Body of pancreas (tissue), 4 donors: ENCODE measurements around the gene FARS2.

Experiments
- POLR2A ChIP-seq, 3 donors: fragments of 450-650 bp; IDR thresholded peaks; one replicate each; pipeline ENCODE4 v1.6.1; 2016; ENCODE audit warnings: antibody characterized with exemption in 3 of 3, mild to moderate bottlenecking in 2 of 3
- TF ChIP-seq, protein P1 (sequence below), 7 experiments: fragments of 450-650 bp in 4 of 7; fragments of 200-600 bp in 3 of 7; sonication (generic) in 3 of 7; IDR thresholded peaks; one replicate each; pipeline ENCODE4 v1.5.1; 2016 to 2019; ENCODE audit warnings: antibody characterized with exemption in 7 of 7

DNA sequence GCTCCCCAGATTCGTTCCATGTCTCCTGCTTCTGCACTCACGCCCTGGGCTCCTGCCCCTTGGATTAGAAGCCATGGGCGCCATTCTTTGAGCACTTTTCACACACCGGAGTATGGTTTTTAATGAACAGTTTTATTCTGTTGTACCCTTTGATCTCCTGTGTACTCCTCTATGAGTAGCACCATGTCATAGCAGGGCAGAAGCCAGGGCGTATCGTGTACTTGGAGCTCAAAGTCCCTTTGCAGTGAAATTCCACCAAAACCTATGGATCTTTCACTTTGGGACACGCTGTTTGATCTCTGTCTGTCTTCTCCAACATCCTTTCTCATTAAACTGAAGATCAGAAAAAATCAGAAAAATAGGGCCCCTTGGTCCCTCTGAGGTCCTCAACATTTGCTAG lies 470.1 kb downstream of the FARS2 start:
- no peak for TF ChIP-seq POLR2A (IDR thresholded peaks at IDR 0.05)
- TF ChIP-seq, protein P1, sequence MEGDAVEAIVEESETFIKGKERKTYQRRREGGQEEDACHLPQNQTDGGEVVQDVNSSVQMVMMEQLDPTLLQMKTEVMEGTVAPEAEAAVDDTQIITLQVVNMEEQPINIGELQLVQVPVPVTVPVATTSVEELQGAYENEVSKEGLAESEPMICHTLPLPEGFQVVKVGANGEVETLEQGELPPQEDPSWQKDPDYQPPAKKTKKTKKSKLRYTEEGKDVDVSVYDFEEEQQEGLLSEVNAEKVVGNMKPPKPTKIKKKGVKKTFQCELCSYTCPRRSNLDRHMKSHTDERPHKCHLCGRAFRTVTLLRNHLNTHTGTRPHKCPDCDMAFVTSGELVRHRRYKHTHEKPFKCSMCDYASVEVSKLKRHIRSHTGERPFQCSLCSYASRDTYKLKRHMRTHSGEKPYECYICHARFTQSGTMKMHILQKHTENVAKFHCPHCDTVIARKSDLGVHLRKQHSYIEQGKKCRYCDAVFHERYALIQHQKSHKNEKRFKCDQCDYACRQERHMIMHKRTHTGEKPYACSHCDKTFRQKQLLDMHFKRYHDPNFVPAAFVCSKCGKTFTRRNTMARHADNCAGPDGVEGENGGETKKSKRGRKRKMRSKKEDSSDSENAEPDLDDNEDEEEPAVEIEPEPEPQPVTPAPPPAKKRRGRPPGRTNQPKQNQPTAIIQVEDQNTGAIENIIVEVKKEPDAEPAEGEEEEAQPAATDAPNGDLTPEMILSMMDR (IDR thresholded peaks at IDR 0.05), result no peak
